Stimulated activated CD4-positive, alpha-beta T cell treated with anti-CD3 and anti-CD28 coated beads, TNF-alpha, amount 100 ng/mL, for 4 hours (primary cell): Measurements from ENCODE around the gene SPOCK1.

ENCODE experiments used
- DNase-seq, 3 experiments: peaks; one replicate each; pipeline ENCODE4 v3.0.0-alpha.2; 2020; ENCODE audit warnings: low read depth in 3 of 3

Gene SPOCK1

GRCh38 chr5:137296213-137296781, 202.8 kb downstream of the SPOCK1 start:
- DNase-seq, result no peak

GRCh38 chr5:137294604-137295003, 204.5 kb downstream of the SPOCK1 start:
- DNase-seq, result no peak

GRCh38 chr5:137292461-137293027, 206.6 kb downstream of the SPOCK1 start:
- no peak for DNase-seq

- no peak for DNase-seq
Measured at GRCh38 chr5:137291436-137291835, 207.7 kb downstream of the SPOCK1 start.

GRCh38 chr5:137291031-137291430, 208.1 kb downstream of the SPOCK1 start:
- DNase-seq, result no peak

GRCh38 chr5:137290373-137290772, 208.8 kb downstream of the SPOCK1 start:
- DNase-seq, result no peak

GRCh38 chr5:137289856-137290255, 209.3 kb downstream of the SPOCK1 start:
- DNase-seq, result no peak

GRCh38 chr5:137287569-137287968, 211.6 kb downstream of the SPOCK1 start:
- no peak for DNase-seq

GRCh38 chr5:137286025-137286610, 213.0 kb downstream of the SPOCK1 start:
- DNase-seq, result no peak

GRCh38 chr5:137283801-137284200, 215.3 kb downstream of the SPOCK1 start:
- no peak for DNase-seq

- DNase-seq, result no peak
Measured at GRCh38 chr5:137282216-137282615, 216.9 kb downstream of the SPOCK1 start.

GRCh38 chr5:137281201-137281600, 217.9 kb downstream of the SPOCK1 start:
- DNase-seq, result no peak

GRCh38 chr5:137280656-137281055, 218.5 kb downstream of the SPOCK1 start:
- no peak for DNase-seq

- DNase-seq, result no peak
Measured at GRCh38 chr5:137279521-137280231, 219.4 kb downstream of the SPOCK1 start.

- no peak for DNase-seq
Measured at GRCh38 chr5:137278476-137278875, 220.7 kb downstream of the SPOCK1 start.

GRCh38 chr5:137275083-137275482, 224.0 kb downstream of the SPOCK1 start:
- DNase-seq, result no peak

GRCh38 chr5:137273511-137273910, 225.6 kb downstream of the SPOCK1 start:
- no peak for DNase-seq

GRCh38 chr5:137272831-137273230, 226.3 kb downstream of the SPOCK1 start:
- no peak for DNase-seq

- no peak for DNase-seq
Measured at GRCh38 chr5:137269946-137270345, 229.2 kb downstream of the SPOCK1 start.

- DNase-seq, result no peak
Measured at GRCh38 chr5:137269274-137269673, 229.9 kb downstream of the SPOCK1 start.

GRCh38 chr5:137268646-137269045, 230.5 kb downstream of the SPOCK1 start:
- no peak for DNase-seq

GRCh38 chr5:137266186-137266585, 232.9 kb downstream of the SPOCK1 start:
- no peak for DNase-seq

GRCh38 chr5:137265457-137265856, 233.7 kb downstream of the SPOCK1 start:
- DNase-seq, result no peak
